ENCODE results near the gene WWOX. TPM values are rescaled to one million over a fixed set of nuclear protein-coding genes. Genes with fewer than 3 reads are reported as not detected.
A peak's percentile ranks its signal among the peaks of the same experiment; 100 is the strongest.

WWOX gene
- total and polyA plus RNA-seq, 2 of the 13 experiments (the other 11 are each of a cell fraction or from before 2014, with no cell fraction given): 9.1 to 37.4 TPM

DNA sequence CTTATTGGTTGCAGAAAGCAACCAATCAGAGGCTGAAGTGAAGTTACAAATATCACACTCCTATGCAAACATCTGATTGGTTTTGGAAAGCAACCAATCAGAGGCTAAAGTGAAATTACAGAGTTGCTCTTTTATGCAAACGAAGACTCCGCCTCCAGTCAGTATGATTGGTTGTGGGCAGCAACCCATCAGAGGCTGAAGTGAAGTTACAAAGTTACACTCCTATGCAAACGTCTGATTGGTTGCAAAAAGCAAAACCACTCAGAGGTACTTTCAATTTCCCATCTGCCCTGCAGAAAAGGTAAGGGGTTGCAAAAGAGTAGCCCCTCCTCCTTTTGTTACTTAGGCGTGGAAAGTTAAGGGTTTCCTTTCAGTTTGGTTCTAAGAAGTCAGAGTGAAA lies 803.8 kb downstream of the WWOX start (continued):
- TF ChIP-seq BRF2 (CRISPR knock-in tag; IDR thresholded peaks at IDR 0.05) (no peak), SP140L (CRISPR knock-in tag; IDR thresholded peaks at IDR 0.05; ENCODE audit: borderline replicate concordance) (no peak), ZNF709 (CRISPR knock-in tag; IDR thresholded peaks at IDR 0.05) (no peak), ZNF333 (CRISPR knock-in tag; IDR thresholded peaks at IDR 0.05; ENCODE audit: borderline replicate concordance) (no peak)
- TF ChIP-seq, protein P1, sequence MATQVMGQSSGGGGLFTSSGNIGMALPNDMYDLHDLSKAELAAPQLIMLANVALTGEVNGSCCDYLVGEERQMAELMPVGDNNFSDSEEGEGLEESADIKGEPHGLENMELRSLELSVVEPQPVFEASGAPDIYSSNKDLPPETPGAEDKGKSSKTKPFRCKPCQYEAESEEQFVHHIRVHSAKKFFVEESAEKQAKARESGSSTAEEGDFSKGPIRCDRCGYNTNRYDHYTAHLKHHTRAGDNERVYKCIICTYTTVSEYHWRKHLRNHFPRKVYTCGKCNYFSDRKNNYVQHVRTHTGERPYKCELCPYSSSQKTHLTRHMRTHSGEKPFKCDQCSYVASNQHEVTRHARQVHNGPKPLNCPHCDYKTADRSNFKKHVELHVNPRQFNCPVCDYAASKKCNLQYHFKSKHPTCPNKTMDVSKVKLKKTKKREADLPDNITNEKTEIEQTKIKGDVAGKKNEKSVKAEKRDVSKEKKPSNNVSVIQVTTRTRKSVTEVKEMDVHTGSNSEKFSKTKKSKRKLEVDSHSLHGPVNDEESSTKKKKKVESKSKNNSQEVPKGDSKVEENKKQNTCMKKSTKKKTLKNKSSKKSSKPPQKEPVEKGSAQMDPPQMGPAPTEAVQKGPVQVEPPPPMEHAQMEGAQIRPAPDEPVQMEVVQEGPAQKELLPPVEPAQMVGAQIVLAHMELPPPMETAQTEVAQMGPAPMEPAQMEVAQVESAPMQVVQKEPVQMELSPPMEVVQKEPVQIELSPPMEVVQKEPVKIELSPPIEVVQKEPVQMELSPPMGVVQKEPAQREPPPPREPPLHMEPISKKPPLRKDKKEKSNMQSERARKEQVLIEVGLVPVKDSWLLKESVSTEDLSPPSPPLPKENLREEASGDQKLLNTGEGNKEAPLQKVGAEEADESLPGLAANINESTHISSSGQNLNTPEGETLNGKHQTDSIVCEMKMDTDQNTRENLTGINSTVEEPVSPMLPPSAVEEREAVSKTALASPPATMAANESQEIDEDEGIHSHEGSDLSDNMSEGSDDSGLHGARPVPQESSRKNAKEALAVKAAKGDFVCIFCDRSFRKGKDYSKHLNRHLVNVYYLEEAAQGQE (IDR thresholded peaks at IDR 0.05; ENCODE audit: borderline replicate concordance in 1 of 2, low read depth in 1 of 2, low read length in 2 of 2): no peak
- TF ChIP-seq, protein P2, sequence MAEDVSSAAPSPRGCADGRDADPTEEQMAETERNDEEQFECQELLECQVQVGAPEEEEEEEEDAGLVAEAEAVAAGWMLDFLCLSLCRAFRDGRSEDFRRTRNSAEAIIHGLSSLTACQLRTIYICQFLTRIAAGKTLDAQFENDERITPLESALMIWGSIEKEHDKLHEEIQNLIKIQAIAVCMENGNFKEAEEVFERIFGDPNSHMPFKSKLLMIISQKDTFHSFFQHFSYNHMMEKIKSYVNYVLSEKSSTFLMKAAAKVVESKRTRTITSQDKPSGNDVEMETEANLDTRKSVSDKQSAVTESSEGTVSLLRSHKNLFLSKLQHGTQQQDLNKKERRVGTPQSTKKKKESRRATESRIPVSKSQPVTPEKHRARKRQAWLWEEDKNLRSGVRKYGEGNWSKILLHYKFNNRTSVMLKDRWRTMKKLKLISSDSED (CRISPR knock-in tag; IDR thresholded peaks at IDR 0.05): no peak

DNA sequence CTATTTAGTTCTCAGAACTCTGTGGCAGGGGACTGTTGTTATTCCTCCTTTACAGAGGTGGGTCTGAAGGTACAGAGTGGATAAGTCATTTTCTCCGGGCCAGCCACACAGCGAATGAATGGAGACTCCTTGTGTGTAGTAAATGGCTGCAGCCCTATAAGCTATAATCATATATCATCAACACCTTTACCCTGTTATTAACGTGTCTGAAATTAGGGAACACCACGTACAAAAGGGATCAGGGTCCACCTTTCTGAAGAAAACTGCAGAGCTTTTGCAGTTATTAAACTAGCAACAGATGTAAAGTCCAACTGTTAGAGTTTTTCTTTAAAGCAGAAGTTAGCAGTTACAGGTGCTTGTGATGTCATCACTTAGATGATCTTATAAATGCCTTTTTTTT lies 804.4 kb downstream of the WWOX start:
- H3K27ac ChIP-seq (ENCODE audit: extremely low read length, insufficient read depth, low read length): no peak overlapping the region
- ATAC-seq (no peak), DNase-seq (ENCODE audit: low spot score) (no peak), FAIRE-seq (no peak)
- TF ChIP-seq SMARCC2 (IDR thresholded peaks at IDR 0.05) (no peak), CREB1 (IDR thresholded peaks at IDR 0.05) (0 out of 2 replicates have a peak, but pooled peaks have one; percentile 5), CREB1 (CRISPR knock-in tag; IDR thresholded peaks at IDR 0.05) (no peak)
- WGBS (ENCODE audit: low lambda C conversion rate): 17% methylated on average over 4 of the region's 4 CpGs
- H4K20me1 ChIP-seq (ENCODE audit: insufficient read depth, low read length): no peaks in the 10 kb centered on the region
- no peak overlapping the region for H2AFZ ChIP-seq (ENCODE audit: low read length)
- no peak overlapping the region for H3K9ac ChIP-seq (ENCODE audit: insufficient read depth, low read depth, low read length)
- no peaks in the 10 kb centered on the region for H3K79me2 ChIP-seq (ENCODE audit: insufficient read depth, low read length)
- in situ Hi-C loops (cut with HindIII; ENCODE audit: extremely low pct_ligation_motif_present, low pct_unique_long_range_greater_than_20kb): no loop called here
- intact Hi-C loops (cut with micrococcal nuclease; ENCODE audit: unreplicated experiment): no loop called here
- no peaks in the 10 kb centered on the region for H3K4me1 ChIP-seq (ENCODE audit: insufficient read depth, low read length)
- BruUV-seq (replicated peaks): no TSS peak
- no peak overlapping the region for H3K4me2 ChIP-seq (ENCODE audit: low read depth, low read length)
- ChIA-PET CTCF (ENCODE audit: low intra/inter-chr PET ratio, low total read pairs) (no interaction called here), POLR2A (no interaction called here)
- H3K4me3 ChIP-seq (replicated peaks in 1 of 3; ENCODE audit: insufficient read depth in 1 of 3, low read depth in 2 of 3, low read length in 3 of 3): no peak overlapping the region
- H3K36me3 ChIP-seq (replicated peaks in 1 of 2; ENCODE audit: control insufficient read depth in 1 of 2, insufficient read depth in 2 of 2, low read length in 2 of 2): no peaks in the 10 kb centered on the region
- no peaks in the 10 kb centered on the region for H3K27me3 ChIP-seq (ENCODE audit: control insufficient read depth in 1 of 2, insufficient read depth in 2 of 2, low read length in 2 of 2)
- H3K9me3 ChIP-seq (ENCODE audit: low read length): no peaks in the 10 kb centered on the region
